ENCODE measurements around the gene NT5E.
"Not testable (repeated sequence)": the region's sequence is repeated elsewhere in the genome, so short reads cannot be mapped to it uniquely, and the experiment has no call there.

The NT5E gene

GRCh38 chr6:85449818-85450759 is at the start of gene NT5E:
NT5E (plus strand) TSS chr6:85450083; CDS start chr6:85450140, 57 bp downstream.
- ATAC-seq, result peak; percentile 35 to 44

GRCh38 chr6:85400331-85400730 is 49.6 kb upstream of the NT5E start:
- no peak for ATAC-seq

GRCh38 chr6:85401186-85402021 is 48.5 kb upstream of the NT5E start:
- ATAC-seq, result no peak

- ATAC-seq, result no peak
These were observed 47.8 kb upstream of the NT5E start for GRCh38 chr6:85402071-85402470.

GRCh38 chr6:85402922-85403321 is 47.0 kb upstream of the NT5E start:
- ATAC-seq, result no peak

- no peak for ATAC-seq
These were observed 46.4 kb upstream of the NT5E start for GRCh38 chr6:85403331-85404015.

GRCh38 chr6:85404016-85404563 is 45.8 kb upstream of the NT5E start:
- not testable (repeated sequence) for ATAC-seq

GRCh38 chr6:85404564-85405174 is 45.2 kb upstream of the NT5E start:
- no peak for ATAC-seq

- peak in 1 of 2 donors; percentile 18 for ATAC-seq
These were observed 44.6 kb upstream of the NT5E start for GRCh38 chr6:85405175-85405852.

- no peak for ATAC-seq
These were observed 44.1 kb upstream of the NT5E start for GRCh38 chr6:85405853-85406198.

GRCh38 chr6:85406641-85407075 is 43.2 kb upstream of the NT5E start:
- ATAC-seq, result no peak

GRCh38 chr6:85408039-85408438 is 41.8 kb upstream of the NT5E start:
- ATAC-seq, result no peak

GRCh38 chr6:85412911-85413430 is 36.9 kb upstream of the NT5E start:
- no peak for ATAC-seq

- no peak for ATAC-seq
These were observed 33.8 kb upstream of the NT5E start for GRCh38 chr6:85416049-85416448.

- no peak for ATAC-seq
These were observed 33.1 kb upstream of the NT5E start for GRCh38 chr6:85416766-85417165.

GRCh38 chr6:85417336-85417735 is 32.5 kb upstream of the NT5E start:
- no peak for ATAC-seq

- no peak for ATAC-seq
These were observed 31.8 kb upstream of the NT5E start for GRCh38 chr6:85418059-85418458.

- no peak for ATAC-seq
These were observed 30.7 kb upstream of the NT5E start for GRCh38 chr6:85419046-85419759.

- no peak for ATAC-seq
These were observed 29.3 kb upstream of the NT5E start for GRCh38 chr6:85420551-85420950.

- no peak for ATAC-seq
These were observed 28.7 kb upstream of the NT5E start for GRCh38 chr6:85421181-85421580.

- no peak for ATAC-seq
These were observed 27.9 kb upstream of the NT5E start for GRCh38 chr6:85421972-85422371.

Data from activated CD4-positive, CD25-positive, alpha-beta regulatory T cell treated with anti-CD3 and anti-CD28 coated beads, Interleukin-2, amount 50 U/mL, for 24 hours (primary cell).